ENCODE measurements around the gene INHBA. TPM values are rescaled to one million over a fixed set of nuclear protein-coding genes. Genes with fewer than 3 reads are reported as not detected.

Gene INHBA
- total RNA-seq, 1 donor from 2014 or later: 81.2 TPM

- H3K4me3 ChIP-seq: no peak overlapping the region
- H3K36me3 ChIP-seq: no peaks in the 10 kb centered on the region
- no peaks in the 10 kb centered on the region for H3K4me1 ChIP-seq
- DNase-seq (no peak), ATAC-seq (no peak)
- intact Hi-C loops (cut with DNase I): no loop called here
- H3K9me3 ChIP-seq: no peaks in the 10 kb centered on the region
- TF ChIP-seq, protein P1, sequence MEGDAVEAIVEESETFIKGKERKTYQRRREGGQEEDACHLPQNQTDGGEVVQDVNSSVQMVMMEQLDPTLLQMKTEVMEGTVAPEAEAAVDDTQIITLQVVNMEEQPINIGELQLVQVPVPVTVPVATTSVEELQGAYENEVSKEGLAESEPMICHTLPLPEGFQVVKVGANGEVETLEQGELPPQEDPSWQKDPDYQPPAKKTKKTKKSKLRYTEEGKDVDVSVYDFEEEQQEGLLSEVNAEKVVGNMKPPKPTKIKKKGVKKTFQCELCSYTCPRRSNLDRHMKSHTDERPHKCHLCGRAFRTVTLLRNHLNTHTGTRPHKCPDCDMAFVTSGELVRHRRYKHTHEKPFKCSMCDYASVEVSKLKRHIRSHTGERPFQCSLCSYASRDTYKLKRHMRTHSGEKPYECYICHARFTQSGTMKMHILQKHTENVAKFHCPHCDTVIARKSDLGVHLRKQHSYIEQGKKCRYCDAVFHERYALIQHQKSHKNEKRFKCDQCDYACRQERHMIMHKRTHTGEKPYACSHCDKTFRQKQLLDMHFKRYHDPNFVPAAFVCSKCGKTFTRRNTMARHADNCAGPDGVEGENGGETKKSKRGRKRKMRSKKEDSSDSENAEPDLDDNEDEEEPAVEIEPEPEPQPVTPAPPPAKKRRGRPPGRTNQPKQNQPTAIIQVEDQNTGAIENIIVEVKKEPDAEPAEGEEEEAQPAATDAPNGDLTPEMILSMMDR (IDR thresholded peaks at IDR 0.05): no peak
- no peaks in the 10 kb centered on the region for H3K27me3 ChIP-seq (ENCODE audit: low read depth)
- H3K27ac ChIP-seq: no peak overlapping the region
Measured at GRCh38 chr7:41729059-41729458, 26.2 kb upstream of the INHBA start.

DNA sequence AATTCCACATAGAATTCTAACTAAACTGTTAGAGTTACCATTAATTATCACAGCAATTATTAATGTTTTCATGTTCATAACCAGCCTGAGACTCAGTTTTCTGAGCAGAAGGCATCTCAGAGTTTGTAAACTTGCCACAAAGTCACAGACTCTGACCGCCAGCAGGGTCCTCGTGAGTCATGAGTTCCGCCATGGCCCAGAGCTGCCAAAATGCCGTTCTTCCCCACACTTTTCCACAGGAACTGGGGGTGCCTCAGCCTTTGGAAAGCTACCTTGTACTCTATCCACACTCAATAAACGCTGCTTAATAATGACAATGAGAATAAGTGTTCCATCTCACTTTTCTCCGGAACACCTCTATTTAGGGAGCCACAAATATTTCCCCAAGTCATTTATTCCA is 22.1 kb upstream of the INHBA start:
- Histone ChIP-seq H3K27ac (no peak overlapping the region), H3K9me3 (no peaks in the 10 kb centered on the region), H3K4me1 (no peaks in the 10 kb centered on the region), H3K36me3 (no peaks in the 10 kb centered on the region), H3K4me3 (no peak overlapping the region), H3K27me3 (ENCODE audit: low read depth) (no peaks in the 10 kb centered on the region)
- TF ChIP-seq, protein P1 (IDR thresholded peaks at IDR 0.05): no peak
- intact Hi-C loops (cut with DNase I): no loop called here
- ATAC-seq (no peak), DNase-seq (no peak)

DNA sequence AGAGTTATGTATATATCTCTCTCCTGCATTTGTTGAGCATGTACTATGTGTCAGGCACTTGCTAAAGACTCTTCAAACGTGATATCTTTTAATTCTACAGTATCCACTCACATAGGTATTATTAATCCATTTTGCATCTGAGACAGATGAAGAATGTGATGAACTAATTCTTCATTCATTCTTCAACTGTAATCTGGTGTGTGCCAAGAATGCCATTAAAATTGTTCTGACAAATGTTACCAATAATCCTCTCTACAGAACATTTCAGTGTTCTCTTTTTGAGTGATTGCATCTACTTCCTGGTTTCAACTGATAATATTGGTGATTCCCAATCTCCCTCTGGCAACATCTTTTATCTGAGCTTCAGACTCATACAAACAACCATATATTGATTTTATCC is 18.0 kb upstream of the INHBA start:
- ATAC-seq (no peak), DNase-seq (no peak)
- Histone ChIP-seq H3K27ac (no peak overlapping the region), H3K4me1 (no peaks in the 10 kb centered on the region), H3K4me3 (no peak overlapping the region), H3K36me3 (no peaks in the 10 kb centered on the region), H3K9me3 (no peaks in the 10 kb centered on the region), H3K27me3 (ENCODE audit: low read depth) (no peaks in the 10 kb centered on the region)
- TF ChIP-seq, protein P1 (IDR thresholded peaks at IDR 0.05): no peak
- intact Hi-C loops (cut with DNase I): no loop called here

DNA sequence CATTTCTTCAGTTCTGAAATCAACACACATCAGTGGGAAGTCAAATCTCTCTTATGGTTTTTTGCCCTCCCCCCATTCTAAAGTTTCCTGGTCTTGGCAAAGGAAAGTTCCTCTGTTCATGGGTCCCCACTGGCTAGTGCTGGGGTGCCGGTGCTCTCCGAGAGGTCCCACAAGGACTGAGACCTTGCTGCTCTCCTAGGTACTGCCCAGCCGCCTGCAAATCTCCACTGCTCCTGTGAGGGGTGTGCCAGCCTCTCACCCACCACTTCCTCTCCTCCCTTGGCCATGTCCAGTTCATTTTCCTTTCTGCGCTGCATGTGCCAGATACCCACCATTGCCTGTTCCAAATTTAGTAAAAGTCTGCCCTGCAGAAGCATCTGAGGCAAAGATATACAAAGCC is 17.2 kb upstream of the INHBA start:
- H3K27me3 ChIP-seq (ENCODE audit: low read depth): no peaks in the 10 kb centered on the region
- ATAC-seq: no peak
- no peak overlapping the region for H3K27ac ChIP-seq
- H3K4me3 ChIP-seq: no peak overlapping the region
- no peaks in the 10 kb centered on the region for H3K36me3 ChIP-seq
- intact Hi-C loops (cut with DNase I): no loop called here
- no peak for DNase-seq
- no peaks in the 10 kb centered on the region for H3K9me3 ChIP-seq
- TF ChIP-seq, protein P1 (IDR thresholded peaks at IDR 0.05): no peak
- no peaks in the 10 kb centered on the region for H3K4me1 ChIP-seq

GRCh38 chr7:41716691-41717090 is 13.8 kb upstream of the INHBA start:
- ATAC-seq: no peak
- no peak for DNase-seq
- H3K9me3 ChIP-seq: no peaks in the 10 kb centered on the region
- no peaks in the 10 kb centered on the region for H3K27me3 ChIP-seq (ENCODE audit: low read depth)
- no peak overlapping the region for H3K4me3 ChIP-seq
- no peaks in the 10 kb centered on the region for H3K4me1 ChIP-seq
- no peaks in the 10 kb centered on the region for H3K36me3 ChIP-seq
- H3K27ac ChIP-seq: no peak overlapping the region
- intact Hi-C loops (cut with DNase I): no loop called here
- TF ChIP-seq, protein P1 (IDR thresholded peaks at IDR 0.05): no peak

DNA sequence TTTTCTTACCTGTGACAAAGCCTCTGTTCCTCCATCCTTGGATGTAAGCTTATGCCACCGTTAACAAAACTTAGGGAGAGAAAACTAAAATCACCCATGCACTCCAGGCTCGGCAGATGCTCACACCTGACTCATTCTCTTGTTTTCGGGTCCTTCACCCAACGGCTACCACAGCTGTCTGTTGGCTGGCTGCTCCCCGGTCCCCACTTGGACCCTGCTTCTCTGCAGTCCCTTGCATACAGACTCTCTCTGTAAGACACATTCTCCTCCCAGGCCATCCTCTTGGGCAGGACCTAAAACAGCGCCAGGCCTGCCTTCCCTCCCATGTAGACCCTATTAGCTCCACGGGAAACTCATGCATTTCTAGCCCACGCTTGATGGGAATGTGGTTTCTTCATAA is 12.1 kb upstream of the INHBA start:
- Histone ChIP-seq H3K4me3 (no peak overlapping the region), H3K9me3 (no peaks in the 10 kb centered on the region), H3K4me1 (no peaks in the 10 kb centered on the region), H3K27ac (no peak overlapping the region), H3K27me3 (ENCODE audit: low read depth) (no peaks in the 10 kb centered on the region), H3K36me3 (no peaks in the 10 kb centered on the region)
- intact Hi-C loops (cut with DNase I): no loop called here
- ATAC-seq (no peak), DNase-seq (no peak)
- TF ChIP-seq, protein P1 (IDR thresholded peaks at IDR 0.05): no peak

All from lower lobe of right lung (tissue), 2 donors.